Keratinocyte (primary cell): ENCODE data around the gene HEXB. TPM values are rescaled to one million over a fixed set of nuclear protein-coding genes. Genes with fewer than 3 reads are reported as not detected.

Source experiments
- DNase-seq: peaks from one replicate; pipeline ENCODE4 v3.0.0-alpha.2; 2011; ENCODE audit warnings: low read depth, missing footprints, low spot score
- FAIRE-seq: peaks from 2 replicates; lab custom pipeline; 2011; peaks lifted over from hg19 to GRCh38; lab: Jason Lieb, UNC
- H2AFZ ChIP-seq: 2 replicates; pipeline ENCODE4 v1.6.0; 2012; ENCODE audit warnings: low read length, control low read depth, inconsistent platforms; ENCODE audit not compliant: control insufficient read depth
- H3K27ac ChIP-seq: 2 replicates; pipeline ENCODE4 v1.5.1; 2011; ENCODE audit warnings: low read length; ENCODE audit not compliant: control insufficient read depth, insufficient read depth
- H3K27me3 ChIP-seq: 3 replicates; pipeline ENCODE4 v1.6.0; 2011; ENCODE audit warnings: low read length; ENCODE audit not compliant: control insufficient read depth, insufficient read depth; ENCODE audit errors: extremely low read depth
- H3K36me3 ChIP-seq, 2 experiments: 2 replicates in 1 of 2; 3 replicates in 1 of 2; pipeline ENCODE4 v1.5.1; 2011; ENCODE audit warnings: low read length in 2 of 2, mild to moderate bottlenecking in 1 of 2; ENCODE audit not compliant: control insufficient read depth in 2 of 2, insufficient read depth in 2 of 2; ENCODE audit errors: extremely low read depth in 1 of 2
- H3K4me1 ChIP-seq: 3 replicates; pipeline ENCODE4 v1.5.1; 2011; ENCODE audit warnings: low read length; ENCODE audit not compliant: control insufficient read depth, insufficient read depth; ENCODE audit errors: extremely low read depth
- H3K4me2 ChIP-seq: 3 replicates; pipeline ENCODE4 v1.6.0; 2011; ENCODE audit warnings: low read depth, low read length; ENCODE audit not compliant: control insufficient read depth, insufficient read depth; ENCODE audit errors: extremely low read depth
- H3K4me3 ChIP-seq, 3 experiments: fragments of 200-600 bp in 1 of 3; sonication (generic) in 1 of 3; 2 replicates in 2 of 3; 3 replicates in 1 of 3; pipeline ENCODE4 v1.5.1; 2011 to 2016; ENCODE audit warnings: low read length in 3 of 3, mild to moderate bottlenecking in 3 of 3, control low read depth in 2 of 3, inconsistent platforms in 1 of 3, low read depth in 1 of 3, mixed read lengths in 1 of 3, mixed run types in 1 of 3, moderate library complexity in 1 of 3; ENCODE audit not compliant: control insufficient read depth in 2 of 3, insufficient read depth in 2 of 3; ENCODE audit errors: extremely low read depth in 1 of 3
- H3K79me2 ChIP-seq: 2 replicates; pipeline ENCODE4 v1.6.0; 2012; ENCODE audit warnings: low read length; ENCODE audit not compliant: control insufficient read depth, insufficient read depth
- H3K9ac ChIP-seq: 3 replicates; pipeline ENCODE4 v1.6.0; 2011; ENCODE audit warnings: low read length; ENCODE audit not compliant: control insufficient read depth, insufficient read depth; ENCODE audit errors: extremely low read depth
- H3K9me1 ChIP-seq: 3 replicates; pipeline ENCODE4 v1.6.0; 2011; ENCODE audit warnings: low read length; ENCODE audit not compliant: control insufficient read depth, insufficient read depth; ENCODE audit errors: extremely low read depth
- H3K9me3 ChIP-seq: 2 replicates; pipeline ENCODE4 v1.5.1; 2012; ENCODE audit warnings: low read depth, low read length; ENCODE audit not compliant: control insufficient read depth
- H4K20me1 ChIP-seq: 3 replicates; pipeline ENCODE4 v1.6.0; 2011; ENCODE audit warnings: low read length; ENCODE audit not compliant: control insufficient read depth, insufficient read depth; ENCODE audit errors: extremely low read depth
- EZH2 ChIP-seq: IDR thresholded peaks from one replicate; pipeline ENCODE4 v1.6.1; 2012; ENCODE audit warnings: inconsistent platforms, mild to moderate bottlenecking, low read length, moderate library complexity
- dilution Hi-C: fragments of 300-500 bp; cut with MboI; formaldehyde crosslinking; loops from one replicate; pipeline ENCODE4 v1.7.0; 2020; ENCODE audit warnings: low sequenced_read_pairs; ENCODE audit not compliant: extremely low pct_ligation_motif_present
- polyA plus RNA-seq, 5 experiments: library from polyadenylated mRNA; depleted of rRNA in 3 of 5; stranded (reverse) in 3 of 5; stranded (forward) in 1 of 5; unstranded in 1 of 5; fragments of >200 nt; gene quantifications; 1 replicate in 1 of 5; 2 replicates in 3 of 5; 3 replicates in 1 of 5; pipeline versions ENCODE4 v1.2.1 to v1.2.3, GENCODE V29; 2011 to 2012; ENCODE audit warnings: missing spikeins in 2 of 5, low read depth in 1 of 5, low replicate concordance in 1 of 5
- TF ChIP-seq, protein P1 (sequence below), 3 experiments: IDR thresholded peaks in 1 of 3; conservative IDR thresholded peaks in 1 of 3; optimal IDR thresholded peaks in 1 of 3; 2 replicates in 2 of 3; 3 replicates in 1 of 3; pipeline versions ENCODE3 to v1.5.1; 2011; ENCODE audit warnings: low read length in 3 of 3, mild to moderate bottlenecking in 3 of 3, moderate library complexity in 2 of 3, control low read depth in 1 of 3, inconsistent platforms in 1 of 3; ENCODE audit not compliant: insufficient read depth in 2 of 3; ENCODE audit errors: extremely low read depth in 1 of 3

The HEXB gene
- polyA plus RNA-seq, 1 donor (not counting 4 experiments of a cell fraction or from before 2014, with no cell fraction given) = 192 TPM

DNA sequence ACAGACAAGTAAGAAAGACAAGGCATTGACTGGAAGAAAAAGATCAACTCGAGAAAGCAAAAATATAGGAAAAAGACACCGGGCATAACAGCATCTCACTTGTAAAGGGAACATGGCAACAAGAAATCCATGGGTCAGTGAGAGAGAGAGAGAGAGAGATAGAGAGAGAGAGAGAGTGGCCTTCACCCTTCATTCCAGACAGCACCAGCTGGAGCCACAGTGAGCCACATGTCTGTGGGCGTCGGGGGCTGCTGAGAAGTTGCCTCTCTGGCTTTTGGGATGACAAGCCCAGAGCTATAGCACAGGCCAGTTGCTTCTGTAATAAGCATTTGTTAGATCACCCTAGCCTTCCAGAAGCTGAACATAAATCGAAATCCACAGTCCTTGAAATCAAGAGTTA, 24.2 kb upstream of the HEXB start:
- no peak overlapping the region for H2AFZ ChIP-seq
- H3K9me1 ChIP-seq = no peaks in the 10 kb centered on the region
- TF ChIP-seq, protein P1, sequence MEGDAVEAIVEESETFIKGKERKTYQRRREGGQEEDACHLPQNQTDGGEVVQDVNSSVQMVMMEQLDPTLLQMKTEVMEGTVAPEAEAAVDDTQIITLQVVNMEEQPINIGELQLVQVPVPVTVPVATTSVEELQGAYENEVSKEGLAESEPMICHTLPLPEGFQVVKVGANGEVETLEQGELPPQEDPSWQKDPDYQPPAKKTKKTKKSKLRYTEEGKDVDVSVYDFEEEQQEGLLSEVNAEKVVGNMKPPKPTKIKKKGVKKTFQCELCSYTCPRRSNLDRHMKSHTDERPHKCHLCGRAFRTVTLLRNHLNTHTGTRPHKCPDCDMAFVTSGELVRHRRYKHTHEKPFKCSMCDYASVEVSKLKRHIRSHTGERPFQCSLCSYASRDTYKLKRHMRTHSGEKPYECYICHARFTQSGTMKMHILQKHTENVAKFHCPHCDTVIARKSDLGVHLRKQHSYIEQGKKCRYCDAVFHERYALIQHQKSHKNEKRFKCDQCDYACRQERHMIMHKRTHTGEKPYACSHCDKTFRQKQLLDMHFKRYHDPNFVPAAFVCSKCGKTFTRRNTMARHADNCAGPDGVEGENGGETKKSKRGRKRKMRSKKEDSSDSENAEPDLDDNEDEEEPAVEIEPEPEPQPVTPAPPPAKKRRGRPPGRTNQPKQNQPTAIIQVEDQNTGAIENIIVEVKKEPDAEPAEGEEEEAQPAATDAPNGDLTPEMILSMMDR (optimal IDR thresholded peaks at IDR 0.05 in 1 of 3, IDR thresholded peaks at IDR 0.05 in 1 of 3, conservative IDR thresholded peaks at IDR 0.05 in 1 of 3; ENCODE audit: extremely low read depth in 1 of 3, insufficient read depth in 2 of 3, low read length in 3 of 3) = no peak
- no peak for TF ChIP-seq EZH2
- DNase-seq (no peak), FAIRE-seq (no peak)
- H3K27ac ChIP-seq = no peak overlapping the region
- H3K4me3 ChIP-seq = no peak overlapping the region
- H3K36me3 ChIP-seq = no peaks in the 10 kb centered on the region
- dilution Hi-C loops = no loop called here
- no peak overlapping the region for H3K9ac ChIP-seq
- H3K9me3 ChIP-seq = no peaks in the 10 kb centered on the region
- H3K4me1 ChIP-seq = peaks cover 5% of the 10 kb centered on the region
- no peaks in the 10 kb centered on the region for H4K20me1 ChIP-seq
- H3K79me2 ChIP-seq = no peaks in the 10 kb centered on the region
- H3K4me2 ChIP-seq = no peak overlapping the region
- H3K27me3 ChIP-seq = no peaks in the 10 kb centered on the region

- no peaks in the 10 kb centered on the region for H3K79me2 ChIP-seq
- H3K27me3 ChIP-seq = no peaks in the 10 kb centered on the region
- no peak for FAIRE-seq
- H3K36me3 ChIP-seq = no peaks in the 10 kb centered on the region
- no peak for TF ChIP-seq EZH2
- TF ChIP-seq, protein P1 (optimal IDR thresholded peaks at IDR 0.05 in 1 of 3, IDR thresholded peaks at IDR 0.05 in 1 of 3, conservative IDR thresholded peaks at IDR 0.05 in 1 of 3; ENCODE audit: extremely low read depth in 1 of 3, insufficient read depth in 2 of 3, low read length in 3 of 3) = no peak
- H3K4me3 ChIP-seq = no peak overlapping the region
- no peaks in the 10 kb centered on the region for H3K9me3 ChIP-seq
- DNase-seq = no peak
- dilution Hi-C loops = no loop called here
- no peak overlapping the region for H3K4me2 ChIP-seq
- no peaks in the 10 kb centered on the region for H3K9me1 ChIP-seq
- H3K9ac ChIP-seq = no peak overlapping the region
- no peak overlapping the region for H2AFZ ChIP-seq
- H3K4me1 ChIP-seq = peaks cover 5% of the 10 kb centered on the region
- H4K20me1 ChIP-seq = no peaks in the 10 kb centered on the region
- H3K27ac ChIP-seq = no peak overlapping the region
These were observed 20.5 kb upstream of the HEXB start for GRCh38 chr5:74664551-74664950.
